ENCODE data around the gene MEGF11.
"Not testable (repeated sequence)": the region's sequence is repeated elsewhere in the genome, so short reads cannot be mapped to it uniquely, and the experiment has no call there.

Gene MEGF11

DNA sequence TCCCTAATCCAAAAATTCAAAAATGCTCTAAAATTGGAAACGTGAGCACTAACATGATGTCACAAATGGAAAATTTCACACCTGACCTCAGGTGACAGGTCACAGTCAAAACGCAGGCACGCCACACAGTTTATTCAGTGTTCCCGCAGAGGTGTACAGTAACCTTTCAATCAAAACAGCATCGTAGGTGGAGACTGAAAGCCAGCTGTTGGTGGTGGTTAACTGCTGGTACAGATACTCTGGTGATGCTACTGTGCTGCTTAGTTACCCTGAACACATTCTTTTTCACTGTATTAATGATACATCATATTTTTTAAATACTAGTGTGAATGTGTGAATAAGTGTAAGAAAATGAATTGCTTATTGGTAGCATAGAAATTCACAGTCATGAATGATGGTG, 360.5 kb downstream of the MEGF11 start:
- no peak for DNase-seq (ENCODE audit: low read depth in 2 of 2)

DNA sequence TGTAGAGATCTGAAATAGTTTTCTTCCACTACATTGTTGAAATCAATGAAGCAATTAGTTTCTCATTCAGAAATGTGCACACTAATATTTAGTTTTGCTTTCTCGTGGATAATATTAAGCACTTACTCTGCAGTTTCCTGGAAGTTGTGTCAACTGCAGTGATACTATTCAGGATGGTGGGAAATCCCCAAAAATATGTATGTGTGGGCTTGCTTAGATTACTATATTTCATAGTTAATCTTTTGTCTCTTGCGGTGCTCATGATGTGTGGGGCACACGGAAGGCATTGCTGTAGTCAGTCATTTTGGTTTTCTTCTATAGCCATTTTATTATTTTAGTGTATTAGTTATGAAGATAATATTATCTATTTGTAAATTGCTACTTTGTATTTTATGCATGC, 364.6 kb downstream of the MEGF11 start:
- no peak for DNase-seq (ENCODE audit: low read depth in 2 of 2)

DNA sequence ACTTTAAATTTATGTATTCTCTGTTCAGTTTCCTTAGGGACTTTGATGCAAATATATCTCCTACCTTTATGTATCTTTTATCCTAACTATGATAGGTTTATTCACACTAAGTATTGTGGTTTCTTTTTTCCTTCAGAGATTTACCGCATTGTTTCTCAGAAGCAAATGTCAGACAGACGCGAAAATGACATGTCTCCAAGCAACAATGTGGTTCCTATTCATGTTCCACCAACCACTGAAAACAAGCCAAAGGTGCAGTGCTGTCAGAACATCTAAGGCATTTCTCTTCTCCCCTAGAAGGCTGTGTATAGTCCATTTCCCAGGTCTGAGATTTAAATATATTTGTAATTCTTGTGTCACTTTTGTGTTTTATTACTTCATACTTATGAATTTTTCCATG, 366.0 kb downstream of the MEGF11 start:
- DNase-seq (ENCODE audit: low read depth in 2 of 2): peak in 1 of 2 donors; percentile 19

DNA sequence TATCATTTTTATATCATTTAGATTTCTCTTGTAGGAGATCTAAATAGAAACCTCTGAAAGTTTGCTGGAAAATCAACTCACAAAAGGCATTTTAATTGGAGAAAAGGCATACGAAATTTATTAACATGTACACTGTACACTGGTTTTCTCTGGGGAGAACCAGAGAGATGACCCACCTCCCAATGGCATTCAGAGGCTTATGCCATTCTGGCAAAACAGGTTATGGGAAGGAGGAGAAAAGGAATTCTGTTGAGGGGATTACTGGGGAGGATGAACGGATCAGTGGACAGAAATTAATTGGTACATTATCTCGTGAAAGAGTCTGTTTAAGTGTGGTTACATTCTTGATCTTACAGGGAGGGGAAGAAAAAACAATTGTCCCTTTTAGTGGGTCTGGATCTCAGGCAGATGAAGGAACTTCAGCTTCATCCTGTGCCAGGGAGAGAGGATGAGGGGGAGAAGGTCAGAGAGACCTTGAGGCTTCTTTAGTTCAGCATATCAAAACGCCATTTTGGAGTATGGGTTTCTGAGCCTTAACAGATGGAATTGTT, 367.8 kb downstream of the MEGF11 start:
- no peak for DNase-seq (ENCODE audit: low read depth in 2 of 2)

DNA sequence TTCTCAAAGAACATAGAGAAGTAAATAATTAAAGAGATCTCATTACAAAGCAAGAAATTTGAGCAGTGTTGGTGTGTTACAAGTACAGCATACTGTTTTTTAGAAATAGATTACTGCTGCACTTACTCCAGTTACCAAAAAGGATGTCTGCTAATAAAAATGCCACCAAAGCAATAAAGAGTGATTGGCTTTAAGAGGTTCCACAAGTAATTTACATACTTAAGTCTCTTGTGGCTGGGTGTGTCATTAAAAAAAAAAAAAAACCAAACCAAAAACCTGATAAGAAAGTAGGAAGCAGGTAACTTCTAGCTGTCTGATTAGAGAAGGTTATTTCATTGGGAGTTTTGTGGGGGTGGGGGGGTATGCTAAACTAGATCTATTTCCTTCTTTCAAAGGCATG, 369.0 kb downstream of the MEGF11 start:
- DNase-seq (ENCODE audit: low read depth in 2 of 2): no peak

DNA sequence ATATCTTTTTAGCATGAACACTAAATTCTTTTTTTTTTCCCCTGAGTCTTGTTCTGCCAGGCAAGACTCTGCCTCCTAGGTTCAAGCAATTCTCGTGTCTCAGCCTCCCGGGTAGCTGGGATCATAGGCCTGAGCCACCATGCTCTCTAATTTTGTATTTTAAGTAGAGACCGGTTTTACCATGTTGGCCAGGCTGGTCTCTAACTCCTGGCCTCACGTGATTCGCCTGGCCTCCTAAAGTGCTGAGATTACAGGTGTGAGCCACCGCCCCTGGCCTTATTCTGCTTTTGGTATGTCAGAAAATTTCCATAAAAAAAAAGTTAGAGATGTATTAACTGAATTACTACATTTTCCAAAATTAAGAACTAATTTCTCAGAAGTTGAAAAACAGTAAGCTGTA, 370.0 kb downstream of the MEGF11 start:
- DNase-seq (ENCODE audit: low read depth in 2 of 2): no peak

DNA sequence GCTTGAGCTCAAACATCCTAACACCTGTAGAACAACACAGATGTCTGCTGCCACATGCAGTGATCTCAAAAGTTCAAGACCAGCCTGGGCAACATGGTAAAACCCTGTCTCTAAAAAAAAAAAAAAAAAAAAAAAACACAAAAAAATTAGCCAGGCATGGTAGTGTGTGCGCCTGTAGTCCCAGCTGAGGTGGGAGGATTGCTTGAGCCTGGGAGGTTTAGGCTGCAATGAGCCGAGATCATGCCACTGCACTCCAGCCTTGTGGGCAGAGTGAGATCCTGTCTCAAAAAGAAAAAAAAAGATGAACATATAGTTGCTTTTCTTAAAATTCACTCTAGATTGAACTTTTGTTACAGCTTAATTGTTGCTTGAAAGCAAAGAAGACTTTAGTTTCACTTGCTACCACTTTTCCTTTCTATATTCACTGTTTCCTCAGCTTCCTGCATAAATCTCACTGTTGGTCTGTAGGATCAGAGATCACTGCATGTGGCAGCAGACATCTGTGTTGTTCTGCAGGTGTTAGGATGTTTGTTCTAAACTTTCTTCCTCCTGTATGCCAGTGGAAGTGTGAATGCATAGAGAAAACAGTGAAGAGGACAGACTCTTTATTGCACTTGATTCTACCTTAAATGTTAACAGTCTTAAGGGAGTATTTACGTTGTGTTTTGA, 371.6 kb downstream of the MEGF11 start:
- no peak for DNase-seq (ENCODE audit: low read depth in 2 of 2)

DNA sequence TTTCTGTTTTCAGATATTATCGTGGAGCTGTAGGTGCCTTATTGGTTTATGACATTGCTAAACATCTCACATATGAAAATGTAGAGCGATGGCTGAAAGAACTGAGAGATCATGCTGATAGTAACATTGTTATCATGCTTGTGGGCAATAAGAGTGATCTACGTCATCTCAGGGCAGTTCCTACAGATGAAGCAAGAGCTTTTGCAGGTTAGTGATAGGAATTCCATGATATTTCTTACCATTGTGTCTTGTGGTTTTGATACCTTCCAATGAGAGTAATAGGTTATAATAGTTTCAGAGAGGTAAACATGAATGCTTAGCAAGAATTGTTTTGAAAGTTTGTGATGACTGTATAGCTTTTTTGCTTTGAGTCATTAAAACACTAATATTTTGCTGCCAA, 375.8 kb downstream of the MEGF11 start:
- DNase-seq (ENCODE audit: low read depth in 2 of 2): no peak

DNA sequence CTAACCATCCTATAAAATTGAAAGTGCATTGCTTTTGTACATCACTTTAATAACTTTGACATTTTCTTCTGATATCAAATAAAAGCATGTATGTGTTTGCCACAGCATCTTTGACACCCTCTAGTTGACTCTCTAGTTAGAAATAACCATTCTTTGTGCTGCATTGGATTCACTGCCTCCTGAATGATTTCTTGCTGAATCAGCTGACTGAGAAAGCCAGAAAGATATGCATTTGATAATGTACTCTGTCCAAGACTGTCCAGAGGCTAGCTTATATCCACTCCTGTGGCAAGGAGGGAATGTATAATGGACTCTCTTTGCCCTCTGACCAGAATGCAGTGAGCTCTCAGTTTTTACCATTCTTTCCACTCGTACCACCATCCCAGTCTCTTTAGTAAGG, 378.1 kb downstream of the MEGF11 start:
- no peak for DNase-seq (ENCODE audit: low read depth in 2 of 2)

DNA sequence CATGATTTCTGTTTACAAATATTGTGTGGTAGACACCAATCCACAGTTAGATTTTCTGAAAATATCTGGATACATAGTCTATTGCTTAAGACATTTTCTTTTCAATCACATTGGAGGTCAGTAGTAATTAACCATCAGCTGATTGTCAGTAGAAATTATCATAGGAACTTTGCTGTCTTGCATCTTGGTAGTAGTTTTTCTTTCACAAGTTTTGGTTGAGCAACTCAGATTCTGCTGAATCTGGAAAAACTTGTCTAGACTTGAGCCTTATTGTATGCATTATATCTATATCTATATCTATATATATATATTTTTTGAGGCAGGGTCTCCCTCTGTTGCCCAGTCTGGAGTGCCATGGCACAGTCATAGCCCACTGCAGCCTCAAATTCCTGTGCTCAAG, 380.3 kb downstream of the MEGF11 start:
- no peak for DNase-seq (ENCODE audit: low read depth in 2 of 2)

DNA sequence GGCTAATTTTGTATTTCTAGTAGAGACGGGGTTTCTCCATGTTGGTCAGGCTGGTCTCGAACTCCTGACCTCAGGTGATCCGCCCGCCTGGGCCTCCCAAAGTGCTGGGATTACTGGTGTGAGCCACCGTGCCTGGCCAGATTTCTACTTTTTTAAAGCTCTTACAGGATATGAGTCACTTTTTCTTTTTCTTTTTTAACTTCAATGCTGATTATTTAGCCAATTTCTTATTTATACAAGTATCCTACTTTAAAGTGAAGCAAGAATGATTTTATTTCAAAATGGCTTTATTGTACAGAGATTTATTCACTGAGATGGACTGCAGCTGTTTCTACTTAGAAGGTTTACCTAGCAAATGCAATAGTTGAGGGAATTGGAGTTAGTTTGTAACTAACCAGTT, 381.0 kb downstream of the MEGF11 start:
- DNase-seq (ENCODE audit: low read depth in 2 of 2): not testable (repeated sequence)

DNA sequence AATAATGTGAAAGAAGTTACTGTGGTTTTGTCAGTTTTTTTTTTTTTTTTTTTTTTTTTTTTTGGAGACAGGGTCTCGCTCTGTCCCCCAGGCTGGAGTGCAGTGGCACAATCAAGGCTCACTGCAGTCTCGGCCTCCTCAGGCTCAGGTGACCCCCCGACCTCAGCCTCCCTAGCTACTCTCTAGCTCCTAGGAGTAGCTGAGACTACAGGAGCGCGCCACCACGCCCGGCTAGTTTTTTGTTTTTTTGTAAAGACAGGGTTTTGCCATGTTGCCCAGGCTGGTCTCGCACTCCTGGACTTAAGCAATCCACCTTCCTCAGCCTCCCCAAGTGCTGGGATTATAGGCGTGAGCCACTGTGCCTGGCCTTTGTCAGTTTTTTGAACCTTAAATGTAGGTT, 381.7 kb downstream of the MEGF11 start:
- DNase-seq (ENCODE audit: low read depth in 2 of 2): not testable (repeated sequence)

DNA sequence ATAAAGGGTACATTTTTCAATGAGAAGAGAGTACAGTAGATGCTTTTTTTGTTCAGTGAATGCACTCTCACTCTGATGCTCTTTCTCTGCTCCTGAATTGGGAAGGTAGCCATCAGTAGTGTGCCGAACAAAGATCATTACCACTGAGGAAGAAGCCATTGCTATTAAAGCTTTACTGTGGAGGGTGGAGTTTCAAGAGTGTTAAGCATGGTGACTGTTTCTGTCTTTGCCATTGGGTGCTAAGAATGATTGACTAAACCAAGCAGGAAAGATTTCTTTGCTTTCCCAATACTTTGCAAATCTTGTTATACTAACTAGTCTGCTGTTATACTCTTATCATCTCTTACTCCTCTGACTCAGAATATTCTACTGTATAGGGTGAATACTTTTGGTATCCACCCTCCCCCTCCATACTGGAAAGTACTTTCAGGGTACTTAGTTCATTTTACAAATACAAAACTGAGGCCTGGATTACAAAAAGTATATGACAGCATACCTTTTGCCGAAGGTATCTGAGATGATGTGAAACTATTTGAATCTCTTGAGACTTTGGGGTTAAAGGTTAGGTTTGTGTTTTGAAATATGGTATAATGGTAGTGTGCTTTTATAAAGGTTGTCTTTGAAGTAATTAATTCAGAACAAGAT, 382.5 kb downstream of the MEGF11 start:
- no peak for DNase-seq (ENCODE audit: low read depth in 2 of 2)

DNA sequence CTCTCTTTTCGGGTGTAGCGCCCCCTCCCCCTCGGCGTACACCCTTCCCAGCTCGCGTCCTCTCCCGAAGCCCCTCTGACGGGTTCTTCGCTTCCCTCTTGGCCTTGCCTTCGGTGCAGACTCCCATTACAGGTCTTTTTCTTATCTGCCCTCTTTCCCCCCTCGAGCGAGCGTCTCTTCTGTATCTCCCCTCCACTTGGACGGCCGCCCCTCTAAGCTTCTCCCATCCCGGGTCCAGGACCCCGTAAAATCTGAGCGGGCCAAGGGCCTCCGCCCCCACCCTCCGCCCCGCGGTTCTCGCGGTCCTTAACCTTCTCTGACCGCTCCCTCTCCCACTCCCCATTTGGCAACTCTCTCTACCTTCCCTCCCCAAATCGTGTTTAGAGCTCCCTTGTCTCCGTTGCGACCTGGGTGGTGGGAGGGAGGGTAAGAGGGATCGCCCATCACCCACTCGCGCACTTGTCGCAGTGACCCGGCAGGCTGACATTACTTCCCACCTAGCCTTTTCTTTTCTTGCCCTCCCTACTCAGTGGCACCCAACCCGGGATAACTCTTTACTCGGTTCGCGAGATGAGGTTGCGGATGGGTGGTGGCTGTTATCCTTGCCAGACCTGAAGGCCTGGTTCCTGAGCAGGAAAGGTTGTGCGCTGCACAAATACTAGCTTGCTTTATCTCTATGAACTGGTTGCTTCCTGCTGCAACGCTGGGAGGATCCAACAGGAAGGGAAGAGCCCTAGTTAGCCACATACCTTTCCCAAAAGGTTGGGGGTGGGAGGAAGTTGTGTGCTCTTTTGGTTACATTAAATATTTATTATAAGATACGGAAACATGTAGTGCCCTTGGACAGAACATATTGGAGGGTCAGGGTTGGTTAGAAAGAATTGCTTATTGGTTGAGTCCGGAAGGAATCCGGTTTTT, 383.3 kb downstream of the MEGF11 start:
- DNase-seq (ENCODE audit: low read depth in 2 of 2): no peak

DNA sequence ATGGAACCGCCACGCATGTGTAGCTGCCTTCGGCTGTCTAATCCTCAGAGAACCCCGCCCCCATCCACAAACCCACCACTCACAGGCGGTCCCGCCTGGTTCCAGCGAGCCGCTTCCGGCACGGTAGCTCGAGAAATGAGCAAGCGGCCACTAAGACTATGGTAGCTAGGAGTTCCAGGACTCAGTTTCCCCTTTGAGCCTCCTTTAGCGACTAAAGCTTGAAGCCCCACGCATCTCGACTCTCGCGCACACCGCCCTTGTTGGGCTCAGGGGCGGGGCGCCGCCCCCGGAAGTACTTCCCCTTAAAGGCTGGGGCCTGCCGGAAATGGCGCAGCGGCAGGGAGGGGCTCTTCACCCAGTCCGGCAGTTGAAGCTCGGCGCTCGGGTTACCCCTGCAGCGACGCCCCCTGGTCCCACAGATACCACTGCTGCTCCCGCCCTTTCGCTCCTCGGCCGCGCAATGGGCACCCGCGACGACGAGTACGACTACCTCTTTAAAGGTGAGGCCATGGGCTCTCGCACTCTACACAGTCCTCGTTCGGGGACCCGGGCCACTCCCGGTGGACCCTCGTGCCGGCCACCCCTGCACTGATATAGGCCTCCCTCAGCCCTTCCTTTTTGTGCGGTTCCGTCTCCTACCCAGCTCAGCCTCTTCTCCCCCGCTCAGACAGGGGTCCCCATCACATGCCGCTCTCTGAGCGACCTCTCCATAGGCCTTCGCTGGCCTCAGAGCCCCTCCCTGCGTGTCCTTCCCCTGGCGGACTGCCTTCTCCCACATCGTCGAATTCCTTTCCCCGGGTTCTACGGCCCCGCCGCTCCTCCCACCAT, 384.2 kb downstream of the MEGF11 start, which contains the start of gene RAB11A:
Gene RAB11A (plus strand): TSS at position 366 of the 828 bp plus-strand sequence. CDS start 95 bp downstream, at position 461.
- peak; percentile 89 to 94 for DNase-seq (ENCODE audit: low read depth in 2 of 2)

DNA sequence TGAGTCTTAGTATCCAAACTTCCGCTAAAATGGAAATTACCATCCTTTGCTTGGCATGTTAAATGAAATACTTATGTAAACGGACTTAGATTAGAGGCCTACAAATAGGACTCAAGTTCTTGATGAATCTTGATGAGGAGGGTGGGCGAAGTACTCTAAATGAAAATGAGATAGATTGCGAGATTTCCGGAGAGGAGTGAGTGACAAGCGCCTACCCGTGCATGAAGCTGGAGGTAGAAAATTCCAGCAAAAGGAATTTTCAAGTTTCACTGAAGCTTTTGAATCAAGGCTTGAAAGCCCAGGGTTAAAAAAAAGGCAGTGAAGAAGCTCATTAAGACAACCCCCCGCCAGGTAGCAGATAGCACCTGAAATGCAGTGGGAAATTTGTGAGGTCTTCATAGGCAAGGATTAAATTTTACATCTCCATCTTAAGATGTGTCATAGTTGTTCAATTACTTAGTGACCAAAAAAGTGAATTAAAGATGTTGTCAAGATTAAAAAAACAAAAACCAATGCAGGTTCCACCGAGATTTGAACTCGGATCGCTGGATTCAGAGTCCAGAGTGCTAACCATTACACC, 384.9 kb downstream of the MEGF11 start:
- DNase-seq (ENCODE audit: low read depth in 2 of 2): no peak

DNA sequence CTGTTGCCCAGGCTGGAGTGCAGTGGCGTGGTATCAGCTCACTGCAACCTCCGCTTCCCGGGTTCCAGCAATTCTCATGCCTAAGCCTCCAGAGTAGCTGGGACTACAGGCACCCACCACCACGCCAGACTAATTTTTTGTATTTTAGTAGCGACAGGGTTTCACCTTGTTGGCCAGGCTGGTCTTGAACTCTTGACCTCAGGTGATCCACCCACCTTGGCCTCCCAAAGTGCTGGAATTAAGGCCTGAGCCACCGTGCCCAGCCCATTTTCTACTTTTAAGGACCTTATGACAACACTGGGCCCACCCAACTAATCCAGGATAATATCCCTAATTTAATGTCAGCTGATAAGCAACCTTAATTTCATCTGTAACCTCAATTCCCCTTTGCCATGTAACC, 385.6 kb downstream of the MEGF11 start:
- DNase-seq (ENCODE audit: low read depth in 2 of 2): not testable (repeated sequence)

DNA sequence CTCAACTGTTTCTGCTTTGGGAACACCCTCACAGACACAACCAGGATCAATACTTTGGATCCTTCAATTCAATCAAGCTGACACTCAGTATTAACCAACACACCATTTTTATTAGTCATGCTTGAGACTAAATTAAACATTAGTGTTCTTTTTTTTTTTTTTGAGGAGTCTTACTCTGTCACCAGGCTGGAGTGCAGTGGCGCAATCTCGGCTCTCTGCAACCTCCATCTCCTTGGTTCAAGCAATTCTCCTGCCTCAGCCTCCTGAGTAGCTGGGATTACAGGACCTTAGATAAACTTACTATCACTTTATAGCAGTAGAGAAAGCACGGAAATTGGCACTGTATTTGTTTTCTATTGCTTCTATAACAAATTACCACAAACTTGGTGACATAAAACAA, 386.3 kb downstream of the MEGF11 start:
- DNase-seq (ENCODE audit: low read depth in 2 of 2): no peak

DNA sequence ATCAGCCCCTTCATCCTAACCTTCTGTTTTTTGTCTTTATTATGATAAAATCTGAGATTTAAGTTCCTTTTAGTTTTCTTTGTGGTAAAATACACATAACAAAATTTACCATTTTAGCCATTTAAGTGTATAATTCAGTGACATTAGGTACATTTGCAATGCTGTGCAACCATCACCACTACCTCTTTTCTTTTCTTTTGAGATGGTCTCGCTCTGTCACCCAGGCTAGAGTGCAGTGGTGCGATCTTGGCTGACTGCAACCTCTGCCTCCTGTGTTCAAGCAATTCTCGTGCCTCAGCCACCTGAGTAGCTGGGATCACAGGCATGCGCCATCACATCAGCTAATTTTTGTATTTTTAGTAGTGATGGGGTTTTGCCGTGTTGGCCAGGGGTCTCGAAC, 390.4 kb downstream of the MEGF11 start:
- no peak for DNase-seq (ENCODE audit: low read depth in 2 of 2)

DNA sequence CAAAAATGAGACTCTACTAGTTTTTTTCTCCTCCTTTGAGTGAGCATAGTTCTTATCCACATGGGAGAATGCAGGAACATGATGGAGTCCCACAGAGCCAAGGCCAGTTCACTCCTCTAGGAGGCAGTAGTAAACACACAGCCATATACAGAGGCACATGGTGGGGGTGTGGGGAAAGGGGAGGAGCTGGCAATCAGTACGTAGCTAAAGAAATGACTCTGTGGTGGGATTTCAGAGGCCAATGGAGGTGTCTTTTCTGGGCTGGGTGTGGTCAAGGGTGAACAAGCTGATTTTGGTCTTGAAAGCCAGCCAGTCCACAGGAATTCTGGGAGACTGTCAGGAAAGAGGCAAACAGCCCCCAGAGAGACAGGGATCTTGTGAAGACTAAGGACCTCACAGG, 390.9 kb downstream of the MEGF11 start:
- DNase-seq (ENCODE audit: low read depth in 2 of 2): peak; percentile 40 to 52
